CD4-positive, alpha-beta T cell treated with Interleukin-6 at 100 ng/mL for 8 hours (primary cell): Measurements from ENCODE around the gene SULT4A1.

ENCODE experiments used
- DNase-seq: peaks from one replicate; pipeline ENCODE4 v3.0.0-alpha.2; 2020; ENCODE audit warnings: mixed read lengths, low spot score

The SULT4A1 gene

GRCh38 chr22:43844560-43845545 is 17.5 kb downstream of the SULT4A1 start:
- no peak for DNase-seq

- DNase-seq: no peak
Observed at GRCh38 chr22:43843783-43844530, 18.4 kb downstream of the SULT4A1 start.

GRCh38 chr22:43841742-43842141 is 20.6 kb downstream of the SULT4A1 start:
- DNase-seq: no peak

- DNase-seq: no peak
Observed at GRCh38 chr22:43840851-43841250, 21.5 kb downstream of the SULT4A1 start.

- no peak for DNase-seq
Observed at GRCh38 chr22:43840431-43840830, 21.9 kb downstream of the SULT4A1 start.

- no peak for DNase-seq
Observed at GRCh38 chr22:43839781-43840180, 22.5 kb downstream of the SULT4A1 start.

GRCh38 chr22:43838571-43839307 is 23.6 kb downstream of the SULT4A1 start:
- DNase-seq: no peak

GRCh38 chr22:43838161-43838560 is 24.2 kb downstream of the SULT4A1 start:
- no peak for DNase-seq

GRCh38 chr22:43837666-43838065 is 24.6 kb downstream of the SULT4A1 start:
- DNase-seq: no peak

GRCh38 chr22:43835736-43836135 is 26.6 kb downstream of the SULT4A1 start:
- no peak for DNase-seq

GRCh38 chr22:43835166-43835565 is 27.1 kb downstream of the SULT4A1 start:
- no peak for DNase-seq

- no peak for DNase-seq
Observed at GRCh38 chr22:43833286-43834240, 28.8 kb downstream of the SULT4A1 start.

GRCh38 chr22:43832393-43833265 is 29.7 kb downstream of the SULT4A1 start:
- DNase-seq: no peak

- DNase-seq: no peak
Observed at GRCh38 chr22:43831561-43832392, 30.5 kb downstream of the SULT4A1 start.

GRCh38 chr22:43830931-43831560 is 31.3 kb downstream of the SULT4A1 start:
- DNase-seq: no peak

- DNase-seq: no peak
Observed at GRCh38 chr22:43829904-43830851, 32.1 kb downstream of the SULT4A1 start.

GRCh38 chr22:43828998-43829782 is 33.1 kb downstream of the SULT4A1 start:
- DNase-seq: no peak
